Measurements from ENCODE around the gene OLR1.

- TF ChIP-seq CTCF (IDR thresholded peaks at IDR 0.05), result no peak
- TF ChIP-seq SIN3A (IDR thresholded peaks at IDR 0.05; ENCODE audit: borderline replicate concordance, insufficient read depth, low read depth, low read length), result no peak
- no peak for TF ChIP-seq POLR2AphosphoS5 (IDR thresholded peaks at IDR 0.05; ENCODE audit: low read depth, low read length)
Observed at GRCh38 chr12:10159280-10159679, 12.7 kb downstream of the OLR1 start.

All from Panc1 (cell line).